ENCODE results near the gene PRAMEF1.
"Not testable (repeated sequence)": the region's sequence is repeated elsewhere in the genome, so short reads cannot be mapped to it uniquely, and the experiment has no call there.

The PRAMEF1 gene, protein sequence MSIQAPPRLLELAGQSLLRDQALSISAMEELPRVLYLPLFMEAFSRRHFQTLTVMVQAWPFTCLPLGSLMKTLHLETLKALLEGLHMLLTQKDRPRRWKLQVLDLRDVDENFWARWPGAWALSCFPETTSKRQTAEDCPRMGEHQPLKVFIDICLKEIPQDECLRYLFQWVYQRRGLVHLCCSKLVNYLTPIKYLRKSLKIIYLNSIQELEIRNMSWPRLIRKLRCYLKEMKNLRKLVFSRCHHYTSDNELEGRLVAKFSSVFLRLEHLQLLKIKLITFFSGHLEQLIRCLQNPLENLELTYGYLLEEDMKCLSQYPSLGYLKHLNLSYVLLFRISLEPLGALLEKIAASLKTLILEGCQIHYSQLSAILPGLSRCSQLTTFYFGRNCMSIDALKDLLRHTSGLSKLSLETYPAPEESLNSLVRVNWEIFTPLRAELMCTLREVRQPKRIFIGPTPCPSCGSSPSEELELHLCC

DNA sequence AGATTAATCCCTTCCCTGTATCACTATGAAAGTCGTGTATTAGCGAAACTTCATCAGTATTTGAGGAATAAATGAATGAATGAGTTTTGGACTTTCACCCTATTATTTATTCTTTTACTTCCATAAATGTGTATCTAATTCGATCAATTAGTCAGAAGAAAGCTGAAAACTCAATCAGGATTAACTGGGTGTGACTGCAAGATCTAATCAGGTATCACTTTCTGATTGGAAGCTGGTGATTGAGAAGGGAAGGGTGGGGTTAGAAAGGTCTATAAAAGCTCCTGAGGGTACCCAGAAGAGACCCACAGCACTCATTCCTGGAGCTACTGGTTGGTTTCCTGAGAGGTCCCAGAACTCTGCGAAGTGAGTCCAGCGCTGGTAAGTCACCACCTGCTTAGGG, at the start of gene PRAMEF1:
PRAMEF1 (plus strand) TSS at position 301 of the 400 bp plus-strand sequence. CDS start 1,831 bp downstream, outside the sequence.
- DNase-seq = not testable (repeated sequence)

DNA sequence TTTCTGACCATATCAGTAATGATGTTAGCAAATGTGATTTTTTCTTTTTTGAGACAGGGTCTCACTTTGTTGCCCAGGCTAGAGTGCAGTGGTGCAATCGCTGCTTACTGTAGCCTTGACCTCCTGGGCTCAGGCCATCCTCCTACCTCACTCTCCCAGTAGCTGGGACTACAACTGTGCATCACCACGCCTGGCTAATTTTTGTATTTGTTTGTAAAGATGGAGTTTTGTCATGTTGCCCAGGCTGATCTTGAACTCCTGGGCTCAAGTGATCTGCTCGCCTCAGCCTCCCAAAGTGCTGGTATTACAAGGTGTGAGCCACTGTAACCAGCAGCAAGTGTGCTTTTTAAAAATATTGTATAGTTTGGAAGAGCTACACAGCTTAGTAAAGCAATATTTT, 49.3 kb upstream of the PRAMEF1 start:
- DNase-seq = no peak

DNA sequence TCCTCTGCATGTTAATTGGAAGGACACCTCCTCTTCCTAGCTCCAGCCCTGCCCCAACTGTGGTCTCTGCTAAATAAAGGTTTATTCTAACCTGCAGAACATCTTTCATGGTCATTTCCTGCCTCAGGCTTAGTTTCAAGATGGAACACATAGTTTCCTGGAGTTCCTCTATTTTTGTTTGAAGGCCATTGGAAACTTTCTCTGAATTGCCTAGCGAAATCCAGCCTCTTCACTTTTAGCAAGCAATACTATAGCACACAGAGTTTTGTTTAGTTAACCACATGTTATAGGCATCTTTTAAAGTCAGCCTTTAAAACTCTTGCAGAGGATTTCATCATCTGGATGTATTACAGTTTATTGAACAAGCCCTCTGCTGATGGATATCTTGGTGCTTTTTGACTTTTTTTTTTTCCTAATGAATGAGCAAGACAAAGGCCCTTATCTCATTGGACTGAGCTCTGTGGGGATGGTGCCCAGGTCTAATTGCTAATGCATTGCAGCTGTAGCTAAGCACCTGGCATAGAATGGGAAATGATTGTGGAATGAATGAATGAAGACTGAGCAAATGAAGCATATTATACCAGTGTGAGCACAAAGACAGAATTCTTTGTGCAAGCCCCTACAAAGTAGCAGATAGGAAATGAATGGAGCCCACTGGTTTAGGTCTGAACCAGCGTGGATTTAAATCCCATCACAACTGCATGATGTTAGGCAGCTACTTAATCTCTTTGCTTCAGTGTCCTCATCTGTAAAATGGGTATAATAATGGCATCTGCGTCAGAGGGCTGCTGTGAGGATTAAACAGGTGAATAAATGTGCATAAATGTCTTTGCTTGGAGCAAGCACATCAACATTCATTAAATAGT, 45.8 kb upstream of the PRAMEF1 start:
- DNase-seq = no peak

DNA sequence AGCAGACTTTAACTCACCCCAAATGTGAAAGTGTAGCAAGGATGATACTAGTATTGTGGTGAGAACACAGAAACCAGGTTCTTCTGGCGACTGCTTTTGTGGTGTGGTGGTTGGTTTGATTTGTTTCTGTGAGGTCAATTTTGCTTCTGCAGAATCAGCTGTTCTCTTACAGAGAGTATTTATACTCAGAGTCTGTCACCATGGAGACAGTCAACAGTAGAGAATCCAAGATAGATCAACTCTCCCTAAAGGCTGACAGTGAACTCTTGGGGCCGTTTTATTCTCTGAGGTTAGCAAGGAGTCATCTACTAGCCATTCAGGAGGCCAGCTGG, 45.2 kb upstream of the PRAMEF1 start, which contains the start of gene CFAP107:
CFAP107 (plus strand) TSS at position 209 of the 332 bp plus-strand sequence. CDS start 231 bp downstream, outside the sequence.
- no peak for DNase-seq

DNA sequence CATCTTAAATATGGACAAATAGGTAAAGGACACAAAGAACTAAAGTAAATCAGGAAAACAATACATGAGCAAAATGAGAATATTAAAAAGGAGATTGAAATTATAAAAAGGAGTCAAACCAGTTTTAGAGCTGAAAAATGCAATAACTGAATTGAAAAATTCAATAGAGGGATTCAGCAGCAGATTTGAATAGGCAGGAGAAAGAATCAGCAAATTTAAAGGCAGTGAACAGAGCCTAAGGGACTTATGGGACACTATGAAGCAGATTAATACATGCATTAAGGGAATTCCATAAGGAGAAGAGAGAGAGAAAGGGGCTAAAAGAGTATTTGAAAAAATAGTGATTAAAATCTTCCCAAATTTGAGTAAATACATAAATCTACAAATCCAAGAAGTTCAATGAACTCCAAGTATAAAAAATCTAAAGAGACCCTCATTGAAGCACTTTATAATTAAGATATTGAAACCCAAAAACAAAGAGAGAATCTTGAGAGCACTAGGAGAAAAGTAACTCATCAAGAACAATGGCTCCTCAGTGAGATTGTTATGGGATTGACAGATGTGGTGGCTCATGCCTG, 42.3 kb upstream of the PRAMEF1 start:
- no peak for DNase-seq

DNA sequence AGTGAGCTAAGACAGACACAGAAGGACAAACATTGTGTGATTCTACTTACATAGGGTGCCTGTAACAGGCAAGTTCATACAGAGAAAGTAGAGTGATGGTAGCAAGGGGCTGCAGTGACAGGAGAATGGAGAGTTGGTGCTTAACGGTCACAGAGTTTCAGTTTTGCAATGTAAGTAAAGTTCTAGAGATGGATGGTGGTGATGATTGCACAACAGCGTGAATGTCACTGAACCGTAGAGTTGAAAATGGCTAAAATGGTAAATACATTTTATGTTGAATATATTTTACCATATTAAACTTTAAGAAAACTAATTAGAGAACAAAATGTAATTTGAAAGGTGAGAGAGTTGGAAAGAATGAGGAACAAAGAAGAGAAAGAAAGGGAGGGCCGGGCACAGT, 36.5 kb upstream of the PRAMEF1 start:
- DNase-seq = no peak

DNA sequence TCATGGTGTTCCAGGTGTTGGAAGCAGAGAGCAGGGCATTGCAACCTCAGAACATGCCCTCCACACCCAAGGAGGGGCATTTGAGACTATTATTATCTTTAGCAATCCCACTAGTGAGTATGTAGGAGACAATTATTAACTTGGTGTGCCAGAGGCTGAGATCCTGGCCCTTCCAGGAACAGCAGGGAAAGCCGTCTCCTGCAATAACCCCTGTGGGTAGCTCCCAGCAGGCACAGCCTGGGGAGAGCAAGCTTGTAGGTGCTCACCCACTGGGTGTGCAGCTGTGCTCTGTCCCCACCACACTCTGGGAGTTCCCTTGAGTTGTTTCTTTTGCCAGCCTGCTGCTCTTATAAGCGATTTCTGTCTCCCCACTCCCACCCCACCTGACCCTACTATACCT, 34.9 kb upstream of the PRAMEF1 start:
- DNase-seq = no peak

DNA sequence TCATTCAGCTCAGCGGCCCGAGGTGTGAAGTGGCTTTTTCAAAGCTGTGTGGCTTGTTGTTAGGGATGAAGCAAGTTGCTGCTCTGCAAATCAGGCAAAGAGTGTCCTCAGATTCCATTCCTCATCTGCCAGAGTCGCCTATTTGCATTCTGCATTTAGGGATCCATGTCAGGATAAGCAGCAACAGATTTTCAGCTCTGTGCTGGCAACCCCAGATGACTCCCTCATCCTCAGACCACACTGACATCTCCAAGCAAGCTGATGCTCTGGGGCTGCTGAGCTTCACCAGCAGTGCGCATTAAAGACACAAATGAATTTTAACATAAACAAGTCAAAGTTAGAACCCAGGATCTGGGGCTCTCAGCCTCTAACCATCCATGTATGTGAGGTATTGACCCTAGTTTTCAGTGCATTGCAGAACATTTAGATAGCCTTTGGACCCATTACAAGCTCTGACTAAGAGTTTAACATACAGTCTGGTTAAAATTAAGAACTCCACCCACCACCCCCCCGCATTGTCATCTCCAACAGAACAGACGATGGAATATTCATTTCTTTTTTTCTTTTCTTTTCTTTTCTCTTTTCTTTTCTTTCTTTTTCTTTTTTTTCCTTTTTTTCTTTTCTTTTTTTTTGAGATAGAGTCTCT, 34.3 kb upstream of the PRAMEF1 start:
- no peak for DNase-seq

DNA sequence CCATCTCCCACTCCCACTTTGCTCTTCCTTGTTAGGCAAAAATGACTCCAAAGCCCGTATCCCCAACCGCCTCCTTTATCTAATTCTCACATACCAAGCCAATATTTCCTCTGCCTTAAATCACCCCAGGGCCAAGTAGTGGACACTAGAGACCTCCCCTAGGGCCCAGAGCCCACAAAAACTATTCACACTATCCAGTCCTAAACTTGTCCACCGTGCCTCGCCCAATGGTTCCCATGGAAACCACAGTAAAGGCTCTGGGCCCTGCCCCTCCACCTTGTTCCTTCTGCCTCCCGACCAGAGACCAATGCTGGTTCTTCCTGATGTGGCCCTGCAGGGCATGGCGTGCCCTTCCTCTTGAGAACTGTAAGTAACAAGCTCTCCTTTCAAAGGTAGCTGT, 33.4 kb upstream of the PRAMEF1 start:
- no peak for DNase-seq

DNA sequence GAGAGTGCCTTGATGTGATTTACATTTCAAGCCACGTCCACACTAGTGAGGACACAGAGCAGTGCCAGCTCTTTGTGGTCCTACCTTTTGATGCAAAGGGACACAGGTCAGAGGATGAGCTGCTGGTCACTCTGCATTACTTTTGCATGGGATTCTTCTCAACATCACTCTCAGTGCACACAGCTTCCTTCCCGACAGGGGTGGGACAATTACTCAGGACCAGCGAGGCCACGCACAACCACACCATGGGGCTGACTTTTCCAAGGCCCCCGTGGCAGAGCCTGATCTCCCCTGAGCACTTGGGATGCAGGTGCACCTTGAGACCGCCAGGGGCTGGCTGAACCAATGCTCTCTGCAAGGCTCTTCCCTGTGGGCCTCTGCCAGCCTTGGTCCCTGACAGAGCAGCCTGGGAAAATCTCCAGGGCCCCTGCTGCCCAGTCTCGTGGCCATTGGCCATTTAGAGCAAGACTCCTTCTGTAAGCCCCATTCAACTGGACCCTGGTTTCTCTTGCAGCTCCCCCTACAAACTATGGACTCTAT, 30.9 kb upstream of the PRAMEF1 start:
- DNase-seq = no peak

DNA sequence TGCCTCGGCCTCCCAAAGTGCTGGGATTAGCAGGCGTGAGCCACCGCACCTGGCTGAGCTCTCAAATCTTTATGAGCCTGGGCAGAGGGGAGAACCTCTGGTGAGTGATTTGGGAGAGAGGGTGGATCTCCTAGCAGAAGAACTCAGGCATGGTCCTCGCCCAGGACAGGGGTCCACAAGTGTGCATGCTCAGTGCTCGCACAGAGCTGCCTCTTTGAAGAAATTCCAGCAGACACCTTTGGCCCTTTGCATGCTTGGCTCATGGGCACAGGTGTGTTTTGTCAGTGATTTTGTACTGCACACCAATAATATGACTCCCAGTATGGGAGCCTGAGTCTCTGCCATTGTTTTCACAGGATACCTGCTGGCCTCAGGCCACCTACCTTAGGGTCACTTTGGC, 29.4 kb upstream of the PRAMEF1 start:
- DNase-seq = no peak

DNA sequence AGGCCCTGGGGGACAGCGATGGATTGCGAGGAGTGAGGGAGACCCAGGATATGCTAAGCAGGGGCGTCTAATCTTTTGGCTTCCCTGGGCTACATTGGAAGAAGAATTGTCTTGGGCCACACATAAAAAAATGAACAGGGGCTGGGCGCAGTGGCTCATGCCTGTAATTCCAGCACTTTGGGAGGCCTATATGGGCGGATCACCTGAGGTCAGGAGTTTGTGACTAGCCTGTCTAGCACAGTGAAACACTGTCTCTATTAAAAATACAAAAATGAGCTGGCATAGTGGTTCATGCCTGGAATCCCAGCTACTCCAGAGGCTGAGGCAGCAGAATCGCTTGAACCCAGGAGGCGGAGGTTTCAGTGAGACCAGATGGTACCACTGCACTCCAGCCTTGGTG, 28.4 kb upstream of the PRAMEF1 start:
- no peak for DNase-seq

DNA sequence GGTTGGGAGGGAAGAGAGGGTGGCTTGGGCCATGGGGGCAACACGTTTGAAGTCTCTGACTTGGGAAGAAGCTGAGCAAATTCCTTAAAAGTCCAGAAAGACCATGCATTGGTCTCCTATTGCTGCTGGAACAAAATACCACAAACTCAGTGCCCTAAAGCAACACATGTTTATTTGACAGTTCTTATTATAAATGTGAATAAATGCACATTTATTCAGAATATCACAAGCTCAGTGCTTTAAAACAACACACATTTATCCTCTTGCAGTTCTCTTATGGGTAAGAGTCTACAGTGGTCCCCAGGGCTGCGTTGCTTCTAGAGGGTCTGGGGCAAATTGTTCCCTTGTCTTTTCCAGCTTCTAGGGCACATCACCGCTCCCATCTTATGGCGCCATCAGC, 27.7 kb upstream of the PRAMEF1 start:
- no peak for DNase-seq

DNA sequence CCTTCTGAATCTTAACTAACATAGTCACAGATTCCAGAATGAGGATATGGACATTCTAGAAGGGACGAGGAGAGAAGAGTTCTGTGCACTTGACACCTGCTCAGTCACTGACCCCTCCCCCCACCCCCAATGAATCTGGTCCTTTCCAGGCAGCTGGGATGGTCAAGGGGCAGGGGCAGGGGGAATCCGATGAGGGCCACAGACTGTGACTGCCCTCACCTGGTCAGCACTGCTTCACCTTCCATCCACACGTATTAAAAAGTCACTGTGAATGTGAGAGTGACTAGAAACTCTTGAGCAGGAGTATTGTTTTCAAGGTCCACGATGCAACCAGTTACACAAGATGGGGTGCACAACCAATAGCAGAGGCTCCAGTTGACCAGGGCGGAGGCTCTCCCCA, 27.2 kb upstream of the PRAMEF1 start:
- DNase-seq = no peak

DNA sequence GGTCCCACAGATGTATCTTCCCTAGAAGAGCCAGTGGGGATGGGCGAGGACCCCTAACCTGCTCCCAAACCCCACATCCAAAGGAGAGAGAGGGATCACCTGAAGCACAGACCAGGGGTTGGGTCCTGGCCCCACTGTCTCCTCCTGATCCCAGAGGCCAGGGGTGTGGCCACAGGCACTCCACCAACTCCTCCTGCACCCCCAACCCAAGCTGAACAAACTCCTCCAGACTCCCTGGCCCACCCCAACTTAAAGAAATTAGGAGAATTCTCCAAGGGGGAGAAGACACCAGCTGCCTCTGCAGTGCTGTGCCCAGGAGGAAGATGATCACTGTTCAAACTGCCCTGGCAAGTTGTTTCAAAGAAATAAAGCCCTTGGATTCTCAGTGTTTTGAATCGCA, 22.2 kb upstream of the PRAMEF1 start:
- no peak for DNase-seq

DNA sequence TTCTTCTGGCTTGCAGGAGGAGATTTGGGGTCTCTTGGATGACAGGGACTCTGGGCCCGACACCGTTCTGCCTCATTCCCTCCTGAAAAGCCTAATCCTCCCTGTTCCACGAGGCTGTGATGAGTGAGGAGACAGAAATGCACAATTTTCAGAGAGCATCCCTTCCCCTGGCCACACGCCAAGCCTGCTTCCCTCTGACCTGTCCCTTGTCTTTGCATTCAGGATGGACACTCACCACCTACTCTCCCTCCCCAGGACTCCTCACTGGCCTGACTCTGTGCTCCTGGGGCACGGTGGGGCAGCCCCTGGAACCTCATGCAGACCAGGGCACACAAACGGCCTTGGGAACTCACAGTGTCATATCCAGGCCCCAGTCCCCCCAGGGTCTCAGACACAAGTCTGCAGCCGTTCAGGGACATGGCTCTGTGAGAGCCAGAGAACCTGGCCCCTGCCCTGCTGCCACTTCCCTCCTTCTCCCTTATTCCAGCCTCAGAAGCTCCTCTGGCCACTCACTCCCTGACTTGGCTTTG, 21.2 kb upstream of the PRAMEF1 start:
- no peak for DNase-seq

DNA sequence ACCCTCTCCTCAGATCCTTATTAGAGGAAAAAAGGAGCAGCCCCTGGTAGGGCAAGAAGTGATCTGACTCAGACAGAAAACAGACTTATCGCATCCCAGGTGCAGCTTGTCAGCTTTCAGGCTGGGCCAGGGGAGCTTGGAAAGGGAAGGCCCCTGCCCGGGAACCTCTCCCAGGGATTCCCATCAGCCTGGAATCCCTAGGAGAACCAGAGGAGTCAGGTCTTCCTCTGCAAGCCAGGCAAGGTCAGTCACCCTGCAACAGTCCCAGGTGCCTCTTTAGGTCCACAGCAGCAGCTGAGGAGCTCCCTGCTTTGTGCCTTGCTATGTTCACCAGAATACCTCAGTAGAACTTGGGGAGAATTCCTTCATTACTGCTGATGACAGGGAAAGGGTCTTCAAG, 20.6 kb upstream of the PRAMEF1 start:
- DNase-seq = no peak

DNA sequence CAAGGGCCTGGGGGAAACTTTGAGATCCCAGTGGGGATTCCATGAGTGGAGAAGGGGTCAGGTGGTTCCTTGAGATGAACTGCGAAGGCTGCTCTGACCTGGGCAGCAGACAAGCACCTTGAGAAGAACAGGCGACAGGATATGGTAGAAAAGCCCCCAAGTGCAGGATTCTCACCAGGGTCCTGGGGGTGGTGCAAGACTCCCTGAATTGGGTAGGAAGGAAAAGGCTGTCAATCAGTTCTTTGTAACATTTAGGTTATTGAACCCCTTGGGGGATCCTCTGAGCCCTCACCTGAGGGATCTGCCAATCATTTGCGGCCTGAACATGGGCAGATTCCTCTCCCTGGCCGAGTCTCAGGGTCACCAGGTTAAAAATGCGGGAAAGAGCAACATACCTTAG, 20.0 kb upstream of the PRAMEF1 start:
- no peak for DNase-seq

DNA sequence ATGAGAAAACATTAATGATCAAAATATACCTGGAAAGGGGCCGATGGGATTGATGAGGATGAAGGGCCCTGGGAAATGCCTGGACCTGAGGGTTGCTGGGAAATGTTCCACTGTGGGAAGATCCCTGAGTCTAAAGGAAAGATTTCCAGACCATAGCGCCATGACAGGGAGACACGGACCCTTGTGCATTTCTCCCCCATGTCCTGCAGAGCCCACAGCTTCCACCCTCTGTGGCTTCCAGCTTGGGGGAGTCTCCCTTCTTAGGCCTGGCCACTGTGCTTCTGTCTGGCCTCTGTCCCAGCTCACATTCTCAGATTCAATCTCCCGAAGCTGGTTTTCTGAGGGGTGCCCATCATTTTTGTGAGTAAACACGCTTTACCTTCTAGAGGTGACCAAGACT, 18.7 kb upstream of the PRAMEF1 start:
- DNase-seq = no peak

DNA sequence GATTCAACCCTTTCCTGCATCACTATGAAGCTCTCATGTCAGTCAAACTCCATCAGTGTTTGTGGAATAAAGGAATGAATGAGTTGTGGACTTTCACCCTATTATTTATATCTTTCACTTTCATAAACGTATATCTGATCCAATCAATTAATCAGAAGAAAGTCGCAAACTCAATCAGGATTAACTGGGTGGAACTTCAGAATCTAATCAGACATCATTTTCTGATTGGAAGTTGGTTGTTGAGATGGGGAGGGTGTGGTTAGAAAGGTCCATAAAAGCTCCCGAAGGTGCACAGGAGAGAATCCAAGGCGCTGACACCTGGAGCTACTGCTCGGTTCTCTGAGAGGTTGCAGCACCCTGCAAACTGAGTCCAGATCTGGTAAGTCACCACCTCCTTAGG, 17.8 kb upstream of the PRAMEF1 start, which contains the start of gene PRAMEF12:
PRAMEF12 (plus strand) TSS at position 301 of the 400 bp plus-strand sequence. CDS start 1,130 bp downstream, outside the sequence.
- DNase-seq = no peak

DNA sequence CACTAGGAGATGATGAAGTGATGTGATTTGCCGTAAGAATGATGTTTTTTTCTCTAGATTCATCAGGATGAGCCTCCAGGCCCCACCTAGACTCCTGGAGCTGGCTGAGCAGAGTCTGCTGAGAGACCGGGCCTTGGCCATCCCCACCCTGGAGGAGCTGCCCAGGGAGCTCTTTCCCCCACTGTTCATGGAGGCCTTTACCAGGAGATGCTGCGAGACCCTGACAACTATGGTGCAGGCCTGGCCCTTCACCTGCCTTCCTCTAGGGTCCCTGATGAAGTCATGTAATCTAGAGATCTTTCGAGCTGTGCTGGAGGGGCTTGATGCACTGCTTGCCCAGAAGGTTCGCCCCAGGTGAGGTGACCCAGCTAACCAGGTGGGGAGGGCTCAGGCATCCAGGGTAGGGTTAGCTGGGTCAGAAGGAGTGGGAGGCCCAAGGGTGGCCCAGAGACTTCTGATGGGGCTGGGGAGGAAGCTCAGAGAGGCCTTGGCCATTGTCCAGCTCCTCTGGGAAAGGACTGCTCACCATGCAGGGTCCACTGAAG, 16.3 kb upstream of the PRAMEF1 start:
- no peak for DNase-seq

DNA sequence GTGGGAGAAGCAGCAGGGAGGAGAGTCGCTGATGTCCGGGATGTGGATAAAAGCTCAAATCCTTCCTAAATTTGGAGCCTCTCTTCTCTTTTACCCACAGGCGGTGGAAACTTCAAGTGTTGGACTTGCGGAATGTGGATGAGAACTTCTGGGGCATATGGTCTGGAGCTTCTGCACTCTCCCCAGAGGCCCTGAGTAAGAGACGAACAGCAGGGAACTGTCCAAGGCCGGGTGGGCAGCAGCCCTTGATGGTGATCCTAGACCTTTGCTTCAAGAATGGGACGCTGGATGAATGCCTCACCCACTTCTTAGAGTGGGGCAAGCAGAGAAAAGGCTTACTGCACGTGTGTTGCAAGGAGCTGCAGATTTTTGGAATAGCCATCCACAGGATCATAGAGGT, 15.8 kb upstream of the PRAMEF1 start:
- DNase-seq = no peak

Data from right forelimb (tissue), 1 donor.